ENCODE data around the gene RHOT1.

Gene RHOT1

DNA sequence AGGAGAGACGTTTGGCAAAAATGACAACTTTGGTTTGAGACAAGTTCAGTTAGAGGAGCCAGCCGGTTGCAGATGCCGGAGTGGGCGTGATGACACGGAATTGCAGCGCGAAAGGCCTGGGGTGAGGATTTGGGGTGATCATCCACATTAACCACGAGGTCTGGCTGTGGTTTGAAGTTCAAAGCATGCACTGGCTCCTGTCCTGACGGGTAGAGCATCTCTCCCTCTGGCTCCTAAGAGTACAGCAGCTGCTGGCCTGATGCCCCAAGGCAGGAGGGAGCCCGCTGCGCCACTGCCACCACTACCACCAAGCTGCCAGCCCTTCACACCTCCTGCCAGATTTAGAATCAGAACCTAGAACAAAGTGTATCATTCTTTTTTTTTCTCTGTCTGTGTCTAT is 127.1 kb downstream of the RHOT1 start:
- no peak for DNase-seq (ENCODE audit: low read depth)

DNA sequence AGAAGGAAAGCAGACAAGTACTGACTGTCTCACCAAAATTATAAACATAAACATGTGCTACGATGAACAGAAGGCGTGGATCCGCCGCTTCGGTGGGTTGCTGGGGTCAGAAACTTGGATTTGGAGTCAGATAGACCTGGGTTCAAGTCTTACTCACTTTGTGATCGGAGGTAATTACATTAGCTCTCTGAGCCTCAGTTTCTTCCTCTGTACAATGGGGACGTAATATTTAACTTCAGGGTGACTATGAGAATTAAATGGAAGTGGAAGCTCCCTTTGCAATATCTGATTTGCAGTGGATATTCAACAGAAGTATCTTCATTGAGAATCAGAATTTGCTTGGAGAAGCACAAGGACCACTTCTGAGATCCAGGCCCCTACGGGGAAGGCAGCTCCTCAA is 129.5 kb downstream of the RHOT1 start:
- no peak for DNase-seq (ENCODE audit: low read depth)

DNA sequence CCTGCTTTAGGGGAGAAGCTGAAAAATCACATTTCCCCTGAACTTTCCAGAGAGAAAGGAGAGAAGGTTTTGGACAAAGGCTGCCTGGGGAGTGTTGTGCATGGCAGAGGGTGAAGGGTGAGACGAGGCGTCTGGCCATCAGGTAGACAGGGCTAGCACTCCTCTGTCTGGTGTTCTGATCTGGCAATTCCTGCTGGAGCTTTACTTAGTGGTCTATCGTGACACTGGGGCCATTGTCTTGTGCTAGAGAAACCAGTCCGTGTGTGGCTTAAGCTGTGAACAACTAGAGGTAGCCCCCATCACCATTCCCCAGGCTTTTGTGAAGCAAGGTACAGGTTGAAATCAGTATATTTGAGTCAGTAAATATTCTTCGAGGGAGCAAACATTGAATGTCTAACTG is 131.8 kb downstream of the RHOT1 start:
- no peak for DNase-seq (ENCODE audit: low read depth)

DNA sequence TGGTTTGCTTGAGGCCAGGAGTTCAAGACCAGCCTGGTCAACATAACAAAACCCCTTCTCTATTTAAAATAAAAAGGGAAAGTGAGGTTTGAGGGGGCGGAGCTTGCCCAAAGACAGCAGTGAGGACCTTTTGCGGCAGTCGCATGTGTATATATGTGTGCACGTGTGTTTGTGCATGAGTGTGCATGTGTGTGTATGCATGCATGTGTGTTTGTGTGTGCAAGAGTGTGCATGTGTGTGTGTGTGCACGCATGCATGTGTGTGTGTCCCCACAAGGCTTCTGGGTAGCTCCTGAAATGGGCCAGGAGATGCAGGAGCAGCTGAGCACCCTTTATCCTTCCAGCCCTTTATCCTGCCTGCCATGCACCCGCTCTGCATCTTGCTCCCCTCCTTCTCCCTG is 132.3 kb downstream of the RHOT1 start:
- no peak for DNase-seq (ENCODE audit: low read depth)
